HL-60 (cell line): ENCODE results near the gene BCL11A.

Experiments used
- CTCF ChIP-seq: IDR thresholded peaks from one replicate; pipeline ENCODE4 v1.5.1; 2011; ENCODE audit warnings: low read length, control low read depth, inconsistent platforms; ENCODE audit not compliant: insufficient read depth
- GABPA ChIP-seq: IDR thresholded peaks from 2 replicates; pipeline ENCODE4 v1.6.1; 2012; ENCODE audit warnings: low read depth
- POLR2AphosphoS5 ChIP-seq: IDR thresholded peaks from 2 replicates; pipeline ENCODE4 v1.6.1; 2012; ENCODE audit warnings: low read depth
- REST ChIP-seq: IDR thresholded peaks from 2 replicates; pipeline ENCODE4 v1.6.1; 2012; ENCODE audit warnings: low read depth; ENCODE audit not compliant: insufficient replicate concordance
- SPI1 ChIP-seq: IDR thresholded peaks from 2 replicates; pipeline ENCODE4 v1.6.1; 2012; ENCODE audit warnings: low read depth, mild to moderate bottlenecking, borderline replicate concordance

GRCh38 chr2:60411295-60411694 lies 142.2 kb downstream of the BCL11A start:
- no peak for TF ChIP-seq CTCF
- no peak for TF ChIP-seq POLR2AphosphoS5
- TF ChIP-seq REST: no peak
- no peak for TF ChIP-seq SPI1
- TF ChIP-seq GABPA: no peak
